HepG2 (cell line): ENCODE results near the gene ANKRD11. TPM values are rescaled to one million over a fixed set of nuclear protein-coding genes. Genes with fewer than 3 reads are reported as not detected.

ENCODE experiments used
- ATAC-seq: fragments of 200-7000 bp; cut with Tn5 transposase; 3 replicates; pipeline ENCODE4 v1.9.1; 2020; ENCODE audit warnings: mild to moderate bottlenecking, moderate library complexity
- BruUV-seq: library from RNA; stranded (reverse); fragments of 400-500 nt; replicated peaks from 2 replicates; lab custom pipeline; 2021; lab: Mats Ljungman, UMichigan
- CTCF ChIA-PET: fragments of 300-600 bp; formaldehyde crosslinking; extraction: SDS; loops from one replicate; lab custom pipeline; 2021; ENCODE audit warnings: low total read pairs, inconsistent platforms, low intra/inter-chr PET ratio; lab: Yijun Ruan, JAX
- POLR2A ChIA-PET: fragments of 350-600 bp; sonication (Branson Sonifier 250); formaldehyde crosslinking; loops from one replicate; lab custom pipeline; 2020; ENCODE audit warnings: antibody characterized with exemption, inconsistent platforms; lab: Yijun Ruan, JAX
- DNase-seq: peaks from one replicate; pipeline ENCODE4 v3.0.0-alpha.2; 2015; ENCODE audit warnings: low spot score
- FAIRE-seq: peaks from 3 replicates; lab custom pipeline; 2011; peaks lifted over from hg19 to GRCh38; lab: Jason Lieb, UNC
- H2AFZ ChIP-seq: one replicate; pipeline ENCODE4 v1.6.1; 2011; ENCODE audit warnings: low read length, inconsistent platforms
- H3K27ac ChIP-seq: fragments of 300-600 bp; 3 replicates; pipeline ENCODE4 v1.8.0; 2011; ENCODE audit warnings: mixed run types, mild to moderate bottlenecking, mixed read lengths, low read length, inconsistent platforms; ENCODE audit not compliant: insufficient read depth; ENCODE audit errors: extremely low read length
- H3K27me3 ChIP-seq, 2 experiments: fragments of 200-600 bp in 1 of 2; 2 replicates in 1 of 2; 3 replicates in 1 of 2; pipeline versions ENCODE4 v1.6.0 to v1.8.0; 2011; ENCODE audit warnings: low read length in 2 of 2, mild to moderate bottlenecking in 2 of 2, moderate library complexity in 2 of 2, inconsistent platforms in 1 of 2; ENCODE audit not compliant: insufficient read depth in 2 of 2, control insufficient read depth in 1 of 2
- H3K36me3 ChIP-seq, 2 experiments: fragments of 200-600 bp in 1 of 2; replicated peaks in 1 of 2; 2 replicates in 1 of 2; 3 replicates in 1 of 2; pipeline versions ENCODE4 v1.5.1 to v1.8.0; 2011; ENCODE audit warnings: low read length in 2 of 2, inconsistent platforms in 1 of 2; ENCODE audit not compliant: insufficient read depth in 2 of 2, control insufficient read depth in 1 of 2
- H3K4me1 ChIP-seq: 2 replicates; pipeline ENCODE4 v1.5.1; 2012; ENCODE audit warnings: low read length, inconsistent platforms; ENCODE audit not compliant: insufficient read depth
- H3K4me2 ChIP-seq: 2 replicates; pipeline ENCODE4 v1.6.0; 2011; ENCODE audit warnings: low read depth, low read length, inconsistent platforms
- H3K4me3 ChIP-seq, 3 experiments: fragments of 200-600 bp in 1 of 3; sonication (generic), shearing (Covaris generic) in 1 of 3; replicated peaks in 1 of 3; 2 replicates each; pipeline ENCODE4 v1.5.1; 2011 to 2016; ENCODE audit warnings: low read length in 3 of 3, inconsistent platforms in 2 of 3, low read depth in 2 of 3, mild to moderate bottlenecking in 2 of 3, control low read depth in 1 of 3, mixed read lengths in 1 of 3; ENCODE audit not compliant: insufficient read depth in 1 of 3
- H3K79me2 ChIP-seq: one replicate; pipeline ENCODE4 v1.6.1; 2011; ENCODE audit warnings: low read length, inconsistent platforms; ENCODE audit not compliant: insufficient read depth
- H3K9ac ChIP-seq: 2 replicates; pipeline ENCODE4 v1.6.0; 2011; ENCODE audit warnings: mild to moderate bottlenecking, low read depth, low read length, inconsistent platforms; ENCODE audit not compliant: insufficient read depth
- H3K9me3 ChIP-seq: 2 replicates; pipeline ENCODE4 v1.5.1; 2012; ENCODE audit warnings: mild to moderate bottlenecking, low read length
- H4K20me1 ChIP-seq: 2 replicates; pipeline ENCODE4 v1.6.0; 2011; ENCODE audit warnings: inconsistent platforms, mild to moderate bottlenecking, low read length, moderate library complexity; ENCODE audit not compliant: insufficient read depth
- ADNP ChIP-seq: sonication (generic); formaldehyde crosslinking; IDR thresholded peaks from 2 replicates; pipeline ENCODE4 v1.4.0; 2020; ENCODE audit warnings: missing genetic modification reagents
- ATF7 ChIP-seq, 2 experiments: fragments of 450-650 bp in 1 of 2; sonication (generic) in 1 of 2; formaldehyde crosslinking in 1 of 2; IDR thresholded peaks; 2 replicates each; pipeline versions ENCODE4 v1.4.0 to v1.6.1; 2016 to 2020; ENCODE audit warnings: antibody characterized with exemption in 1 of 2, mild to moderate bottlenecking in 1 of 2, missing genetic modification reagents in 1 of 2
- CHCHD3 ChIP-seq: sonication (generic); formaldehyde crosslinking; IDR thresholded peaks from 2 replicates; pipeline ENCODE4 v1.8.0; 2022; ENCODE audit warnings: mild to moderate bottlenecking, missing genetic modification reagents, moderate library complexity
- CHD4 ChIP-seq: fragments of 200-600 bp; sonication (generic); IDR thresholded peaks from 2 replicates; pipeline ENCODE4 v1.7.0; 2017; ENCODE audit warnings: mild to moderate bottlenecking, low read length, borderline replicate concordance
- CREM ChIP-seq, 2 experiments: sonication (generic) in 1 of 2; formaldehyde crosslinking in 1 of 2; IDR thresholded peaks; 2 replicates each; pipeline versions ENCODE4 v1.4.0 to v1.6.1; 2016 to 2020; ENCODE audit warnings: antibody characterized with exemption in 1 of 2, mild to moderate bottlenecking in 1 of 2, missing genetic modification reagents in 1 of 2
- HOXA3 ChIP-seq: sonication (generic); formaldehyde crosslinking; IDR thresholded peaks from 2 replicates; pipeline ENCODE4 v1.5.0; 2020; ENCODE audit warnings: missing genetic modification reagents
- KDM6A ChIP-seq: IDR thresholded peaks from 2 replicates; pipeline ENCODE4 v1.6.1; 2016; ENCODE audit warnings: low read depth
- NFKB2 ChIP-seq: sonication (generic); formaldehyde crosslinking; IDR thresholded peaks from 2 replicates; pipeline ENCODE4 v1.4.0; 2020; ENCODE audit warnings: missing genetic modification reagents, borderline replicate concordance
- REL ChIP-seq: sonication (generic); formaldehyde crosslinking; conservative IDR thresholded peaks from 2 replicates; pipeline ENCODE4 v1.8.0; 2022; ENCODE audit warnings: mild to moderate bottlenecking, missing genetic modification reagents, moderate library complexity
- SALL1 ChIP-seq: sonication (generic); formaldehyde crosslinking; IDR thresholded peaks from 2 replicates; pipeline ENCODE4 v1.8.0; 2022; ENCODE audit warnings: mild to moderate bottlenecking, missing genetic modification reagents
- ZNF20 ChIP-seq: sonication (generic); formaldehyde crosslinking; IDR thresholded peaks from 2 replicates; pipeline ENCODE4 v1.4.0; 2020; ENCODE audit warnings: mild to moderate bottlenecking, moderate library complexity, missing genetic modification reagents
- ZNF570 ChIP-seq: sonication (generic); formaldehyde crosslinking; IDR thresholded peaks from 2 replicates; pipeline ENCODE4 v1.4.0; 2020; ENCODE audit warnings: mild to moderate bottlenecking, missing genetic modification reagents, borderline replicate concordance
- ZNF607 ChIP-seq: sonication (generic); formaldehyde crosslinking; IDR thresholded peaks from 2 replicates; pipeline ENCODE4 v1.5.1; 2020; ENCODE audit warnings: missing genetic modification reagents, mild to moderate bottlenecking, borderline replicate concordance
- ZNF616 ChIP-seq: sonication (generic); formaldehyde crosslinking; IDR thresholded peaks from 2 replicates; pipeline ENCODE4 v1.5.0; 2020; ENCODE audit warnings: low read depth, mild to moderate bottlenecking, missing genetic modification reagents
- ZNF674 ChIP-seq: sonication (generic); formaldehyde crosslinking; IDR thresholded peaks from 2 replicates; pipeline ENCODE4 v1.5.0; 2020; ENCODE audit warnings: low read depth, mild to moderate bottlenecking, missing genetic modification reagents
- ZNF713 ChIP-seq: sonication (generic); formaldehyde crosslinking; IDR thresholded peaks from 2 replicates; pipeline ENCODE4 v1.4.0; 2020; ENCODE audit warnings: mild to moderate bottlenecking, missing genetic modification reagents
- ZNF780A ChIP-seq: sonication (generic); formaldehyde crosslinking; IDR thresholded peaks from 2 replicates; pipeline ENCODE4 v1.8.0; 2022; ENCODE audit warnings: mild to moderate bottlenecking, missing genetic modification reagents, moderate library complexity
- WGBS: methylation state at CpG from one replicate; pipeline ENCODE4 v1.1.6; 2017; ENCODE audit warnings: low lambda C conversion rate; 5-methylcytosine and 5-hydroxymethylcytosine counted together
- in situ Hi-C: cut with HindIII; loops from 2 replicates; pipeline ENCODE4 v1.10.0; 2017; ENCODE audit warnings: low pct_unique_long_range_greater_than_20kb; ENCODE audit not compliant: extremely low pct_ligation_motif_present
- intact Hi-C: fragments of 100-400 bp; cut with micrococcal nuclease; formaldehyde crosslinking; loops from one replicate; pipeline ENCODE4 v1.10.0; 2022; ENCODE audit not compliant: unreplicated experiment
- polyA plus RNA-seq, 8 experiments: library from polyadenylated mRNA; depleted of rRNA in 3 of 8; stranded (reverse) in 7 of 8; unstranded in 1 of 8; fragments of >200 nt; fragmentation: Illumina TruSeq in 4 of 8; extraction: Trizol in 4 of 8; gene quantifications; 2 replicates each; pipeline versions ENCODE4 v1.2.1 to v1.2.3, GENCODE V29; 2011 to 2016; ENCODE audit warnings: low read depth in 4 of 8, missing spikeins in 1 of 8, mixed read lengths in 1 of 8; ENCODE audit not compliant: insufficient read depth in 1 of 8
- total RNA-seq, 5 experiments: library from RNA; depleted of rRNA; stranded (reverse); fragments of >200 nt; fragmentation: Illumina TruSeq; extraction: Trizol; gene quantifications; 2 replicates each; pipeline ENCODE4 v1.2.3, GENCODE V29; 2016; ENCODE audit warnings: low read depth in 1 of 5
- TF ChIP-seq, protein P1 (sequence below): sonication (generic); formaldehyde crosslinking; IDR thresholded peaks from 2 replicates; pipeline ENCODE4 v1.5.0; 2020; ENCODE audit warnings: missing genetic modification reagents
- TF ChIP-seq, protein P2 (sequence below): sonication (generic); formaldehyde crosslinking; conservative IDR thresholded peaks from 2 replicates; pipeline ENCODE4 v1.8.0; 2022; ENCODE audit warnings: mild to moderate bottlenecking, moderate library complexity, missing genetic modification reagents
- TF ChIP-seq, protein P3 (sequence below): fragments of 450-650 bp; IDR thresholded peaks from 2 replicates; pipeline ENCODE4 v1.6.1; 2016

Gene ANKRD11
- total and polyA plus RNA-seq, 2 of the 13 experiments (the other 11 are each of a cell fraction or from before 2014, with no cell fraction given) = 21.4 to 38.4 TPM

DNA sequence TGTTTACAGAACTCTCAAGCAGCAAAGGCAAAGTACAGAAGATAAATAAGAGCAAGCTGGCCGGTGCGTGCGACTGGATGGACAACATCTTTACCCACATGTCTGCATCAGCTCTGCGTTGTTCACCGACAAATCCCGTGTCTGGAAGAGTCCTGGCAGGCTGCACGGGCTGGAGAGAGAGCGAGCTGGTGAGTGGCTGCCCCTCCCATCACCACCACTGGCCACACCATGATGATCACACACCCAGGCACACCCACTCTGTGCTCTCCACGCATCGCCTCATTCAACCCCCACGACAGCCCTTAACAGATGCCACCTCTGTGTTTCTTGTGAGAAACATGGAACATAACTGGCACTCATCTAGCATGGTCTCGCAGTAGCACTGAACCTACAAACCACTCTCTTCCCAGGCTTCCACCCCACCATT, 59.2 kb downstream of the ANKRD11 start:
- H3K9me3 ChIP-seq = no peaks in the 10 kb centered on the region
- ChIA-PET CTCF (no interaction called here), POLR2A (interaction anchor here (0.7 to 1.0 kb wide), 2 partner anchors 9 to 12 kb away, joined by 3 to 5 read pairs; no protein-coding TSS in a partner anchor)
- H2AFZ ChIP-seq = no peak overlapping the region
- H3K36me3 ChIP-seq = peaks cover 11 to 19% of the 10 kb centered on the region in 2 experiments; a peak in 4 of 5 replicates
- in situ Hi-C loops = no loop called here
- ATAC-seq (peak; percentile 75), FAIRE-seq (no peak), DNase-seq (no peak)
- peaks cover 82% of the 10 kb centered on the region for H3K79me2 ChIP-seq
- peak overlapping the region; percentile 14; the same call in 1 of the 2 replicates for H3K9ac ChIP-seq
- WGBS = 23% methylated on average over 9 of the region's 12 CpGs
- H3K27me3 ChIP-seq = no peaks in the 10 kb centered on the region
- peak overlapping the region; percentile 45 for H3K27ac ChIP-seq
- H3K4me3 ChIP-seq = peak overlapping the region in 1 of 3 experiments; percentile 45; a peak in 2 of 6 replicates
- H3K4me1 ChIP-seq = peaks cover 60% of the 10 kb centered on the region
- intact Hi-C loops = no loop called here
- H3K4me2 ChIP-seq = peak overlapping the region; percentile 75
- H4K20me1 ChIP-seq = peaks cover 85% of the 10 kb centered on the region
- no TSS peak for BruUV-seq
- no peak for TF ChIP-seq ZNF20
- TF ChIP-seq NFKB2 = 0 out of 2 replicates have a peak, but pooled peaks have one; percentile 34
- no peak for TF ChIP-seq ZNF713 (CRISPR knock-in tag)
- TF ChIP-seq CREM (IDR thresholded peaks at IDR 0.05) = no peak
- TF ChIP-seq CREM (CRISPR knock-in tag; IDR thresholded peaks at IDR 0.05) = no peak
- TF ChIP-seq ZNF570 = 0 out of 2 replicates have a peak, but pooled peaks have one; percentile 37
- TF ChIP-seq, protein P1, sequence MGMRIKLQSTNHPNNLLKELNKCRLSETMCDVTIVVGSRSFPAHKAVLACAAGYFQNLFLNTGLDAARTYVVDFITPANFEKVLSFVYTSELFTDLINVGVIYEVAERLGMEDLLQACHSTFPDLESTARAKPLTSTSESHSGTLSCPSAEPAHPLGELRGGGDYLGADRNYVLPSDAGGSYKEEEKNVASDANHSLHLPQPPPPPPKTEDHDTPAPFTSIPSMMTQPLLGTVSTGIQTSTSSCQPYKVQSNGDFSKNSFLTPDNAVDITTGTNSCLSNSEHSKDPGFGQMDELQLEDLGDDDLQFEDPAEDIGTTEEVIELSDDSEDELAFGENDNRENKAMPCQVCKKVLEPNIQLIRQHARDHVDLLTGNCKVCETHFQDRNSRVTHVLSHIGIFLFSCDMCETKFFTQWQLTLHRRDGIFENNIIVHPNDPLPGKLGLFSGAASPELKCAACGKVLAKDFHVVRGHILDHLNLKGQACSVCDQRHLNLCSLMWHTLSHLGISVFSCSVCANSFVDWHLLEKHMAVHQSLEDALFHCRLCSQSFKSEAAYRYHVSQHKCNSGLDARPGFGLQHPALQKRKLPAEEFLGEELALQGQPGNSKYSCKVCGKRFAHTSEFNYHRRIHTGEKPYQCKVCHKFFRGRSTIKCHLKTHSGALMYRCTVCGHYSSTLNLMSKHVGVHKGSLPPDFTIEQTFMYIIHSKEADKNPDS = no peak
- TF ChIP-seq ZNF607 = 0 out of 2 replicates have a peak, but pooled peaks have one; percentile 20
- no peak for TF ChIP-seq ZNF780A (CRISPR knock-in tag)
- TF ChIP-seq CHD4 = no peak
- TF ChIP-seq CHCHD3 = no peak
- TF ChIP-seq, protein P2, sequence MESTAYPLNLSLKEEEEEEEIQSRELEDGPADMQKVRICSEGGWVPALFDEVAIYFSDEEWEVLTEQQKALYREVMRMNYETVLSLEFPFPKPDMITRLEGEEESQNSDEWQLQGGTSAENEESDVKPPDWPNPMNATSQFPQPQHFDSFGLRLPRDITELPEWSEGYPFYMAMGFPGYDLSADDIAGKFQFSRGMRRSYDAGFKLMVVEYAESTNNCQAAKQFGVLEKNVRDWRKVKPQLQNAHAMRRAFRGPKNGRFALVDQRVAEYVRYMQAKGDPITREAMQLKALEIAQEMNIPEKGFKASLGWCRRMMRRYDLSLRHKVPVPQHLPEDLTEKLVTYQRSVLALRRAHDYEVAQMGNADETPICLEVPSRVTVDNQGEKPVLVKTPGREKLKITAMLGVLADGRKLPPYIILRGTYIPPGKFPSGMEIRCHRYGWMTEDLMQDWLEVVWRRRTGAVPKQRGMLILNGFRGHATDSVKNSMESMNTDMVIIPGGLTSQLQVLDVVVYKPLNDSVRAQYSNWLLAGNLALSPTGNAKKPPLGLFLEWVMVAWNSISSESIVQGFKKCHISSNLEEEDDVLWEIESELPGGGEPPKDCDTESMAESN (CRISPR knock-in tag) = no peak
- no peak for TF ChIP-seq ZNF616 (CRISPR knock-in tag)
- TF ChIP-seq SALL1 (CRISPR knock-in tag) = peak; percentile 35; the same call in 1 of the 2 replicates
- TF ChIP-seq KDM6A (CRISPR knock-in tag) = no peak
- no peak for TF ChIP-seq ZNF674
- TF ChIP-seq REL (CRISPR knock-in tag) = no peak
- peak; percentile 45; the same call in 1 of the 2 replicates for TF ChIP-seq HOXA3 (CRISPR knock-in tag)
- no peak for TF ChIP-seq ATF7 (IDR thresholded peaks at IDR 0.05)
- TF ChIP-seq ATF7 (CRISPR knock-in tag; IDR thresholded peaks at IDR 0.05) = no peak
- TF ChIP-seq, protein P3, sequence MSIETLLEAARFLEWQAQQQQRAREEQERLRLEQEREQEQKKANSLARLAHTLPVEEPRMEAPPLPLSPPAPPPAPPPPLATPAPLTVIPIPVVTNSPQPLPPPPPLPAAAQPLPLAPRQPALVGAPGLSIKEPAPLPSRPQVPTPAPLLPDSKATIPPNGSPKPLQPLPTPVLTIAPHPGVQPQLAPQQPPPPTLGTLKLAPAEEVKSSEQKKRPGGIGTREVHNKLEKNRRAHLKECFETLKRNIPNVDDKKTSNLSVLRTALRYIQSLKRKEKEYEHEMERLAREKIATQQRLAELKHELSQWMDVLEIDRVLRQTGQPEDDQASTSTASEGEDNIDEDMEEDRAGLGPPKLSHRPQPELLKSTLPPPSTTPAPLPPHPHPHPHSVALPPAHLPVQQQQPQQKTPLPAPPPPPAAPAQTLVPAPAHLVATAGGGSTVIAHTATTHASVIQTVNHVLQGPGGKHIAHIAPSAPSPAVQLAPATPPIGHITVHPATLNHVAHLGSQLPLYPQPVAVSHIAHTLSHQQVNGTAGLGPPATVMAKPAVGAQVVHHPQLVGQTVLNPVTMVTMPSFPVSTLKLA = 0 out of 2 replicates have a peak, but pooled peaks have one; percentile 10
- TF ChIP-seq ADNP (CRISPR knock-in tag) = no peak
